ENCODE results near the gene ATXN2.
A peak's percentile ranks its signal among the peaks of the same experiment; 100 is the strongest.
"Not testable (repeated sequence)": the region's sequence is repeated elsewhere in the genome, so short reads cannot be mapped to it uniquely, and the experiment has no call there.

Gene ATXN2

DNA sequence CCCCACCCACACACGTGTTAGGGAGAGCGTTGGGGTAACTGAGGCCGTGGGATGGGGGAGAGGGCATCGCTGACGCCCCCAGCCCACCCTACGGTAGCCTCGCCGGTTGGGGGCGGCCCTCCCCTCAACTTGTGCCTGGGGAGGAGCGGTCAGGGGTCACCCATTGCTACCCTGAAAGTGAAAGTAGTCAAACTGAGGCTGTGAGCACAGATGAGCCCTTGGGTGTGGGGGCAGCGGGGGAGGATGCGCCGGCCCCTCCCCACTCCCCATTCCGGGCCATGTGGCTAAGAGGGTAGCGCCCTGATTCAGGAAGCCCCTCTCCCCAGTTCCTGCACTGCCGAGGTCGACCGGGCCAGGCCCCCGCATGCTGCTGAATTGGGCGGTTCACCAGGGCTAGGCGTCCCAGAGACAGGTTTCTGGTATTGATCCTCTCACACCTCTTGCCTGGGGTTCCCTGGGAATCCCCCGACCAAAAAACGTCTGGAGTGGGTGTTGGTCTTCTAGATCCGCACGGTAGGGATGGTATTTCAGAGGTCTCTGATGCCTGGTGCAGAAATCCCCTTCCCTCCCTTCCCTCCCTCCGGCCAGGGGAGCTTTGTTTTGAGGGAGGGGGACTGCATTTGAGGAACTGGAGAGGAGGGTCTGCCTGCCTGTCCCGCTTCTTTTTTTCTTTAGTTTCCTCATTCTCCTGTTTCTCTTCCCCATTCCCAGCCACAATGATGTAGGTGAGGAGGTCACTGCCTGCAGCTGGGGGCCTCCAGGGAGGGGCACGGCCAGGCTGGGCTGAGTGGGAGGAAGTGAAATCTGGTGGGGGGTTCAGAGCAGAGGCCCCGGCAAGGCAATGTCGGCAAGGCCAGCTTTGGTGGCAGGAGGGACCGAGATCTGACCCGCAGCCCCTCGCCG, 192.4 kb downstream of the ATXN2 start:
- no peak for DNase-seq
- H3K4me1 ChIP-seq, result peaks cover 19% of the 10 kb centered on the region
- H3K4me3 ChIP-seq (ENCODE audit: low read depth, low read length), result peak overlapping the region; percentile 93
- H3K9me3 ChIP-seq, result no peaks in the 10 kb centered on the region
- no peaks in the 10 kb centered on the region; the same call in 1 of the 2 replicates for H3K36me3 ChIP-seq
- H3K27me3 ChIP-seq, result no peaks in the 10 kb centered on the region
- TF ChIP-seq, protein P1, sequence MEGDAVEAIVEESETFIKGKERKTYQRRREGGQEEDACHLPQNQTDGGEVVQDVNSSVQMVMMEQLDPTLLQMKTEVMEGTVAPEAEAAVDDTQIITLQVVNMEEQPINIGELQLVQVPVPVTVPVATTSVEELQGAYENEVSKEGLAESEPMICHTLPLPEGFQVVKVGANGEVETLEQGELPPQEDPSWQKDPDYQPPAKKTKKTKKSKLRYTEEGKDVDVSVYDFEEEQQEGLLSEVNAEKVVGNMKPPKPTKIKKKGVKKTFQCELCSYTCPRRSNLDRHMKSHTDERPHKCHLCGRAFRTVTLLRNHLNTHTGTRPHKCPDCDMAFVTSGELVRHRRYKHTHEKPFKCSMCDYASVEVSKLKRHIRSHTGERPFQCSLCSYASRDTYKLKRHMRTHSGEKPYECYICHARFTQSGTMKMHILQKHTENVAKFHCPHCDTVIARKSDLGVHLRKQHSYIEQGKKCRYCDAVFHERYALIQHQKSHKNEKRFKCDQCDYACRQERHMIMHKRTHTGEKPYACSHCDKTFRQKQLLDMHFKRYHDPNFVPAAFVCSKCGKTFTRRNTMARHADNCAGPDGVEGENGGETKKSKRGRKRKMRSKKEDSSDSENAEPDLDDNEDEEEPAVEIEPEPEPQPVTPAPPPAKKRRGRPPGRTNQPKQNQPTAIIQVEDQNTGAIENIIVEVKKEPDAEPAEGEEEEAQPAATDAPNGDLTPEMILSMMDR (IDR thresholded peaks at IDR 0.05; ENCODE audit: low read depth, low read length), result no peak

DNA sequence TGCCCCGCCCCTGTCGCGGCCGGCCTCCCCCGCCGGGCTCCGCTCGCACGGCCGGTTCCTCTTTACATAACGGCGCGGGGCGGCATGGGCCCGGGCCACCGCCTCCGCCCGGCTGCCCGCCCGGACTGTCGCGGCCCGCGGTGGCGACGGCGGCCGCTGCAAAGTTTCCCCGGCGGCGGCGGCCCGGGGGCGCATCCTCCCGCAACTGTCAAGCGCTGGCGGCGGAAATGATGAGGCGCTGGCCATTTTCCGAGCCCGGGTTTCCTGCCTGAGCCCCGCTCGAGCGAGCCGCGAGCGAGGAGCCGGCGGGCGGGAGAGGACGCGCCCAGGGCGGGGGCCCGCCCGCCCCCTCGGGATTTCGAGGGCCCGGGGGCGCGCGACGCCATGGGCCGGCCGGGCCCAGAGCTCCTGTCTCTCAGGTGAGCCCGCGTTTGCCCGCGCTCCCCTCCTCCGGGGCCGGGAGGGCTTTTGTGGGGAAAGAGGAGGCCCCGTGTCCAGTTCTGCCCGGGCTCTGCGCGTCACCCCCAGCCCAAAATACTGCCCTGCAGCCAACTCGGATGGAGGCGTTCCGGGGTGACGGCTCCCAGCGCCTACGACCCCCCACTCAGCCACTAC, 193.1 kb downstream of the ATXN2 start, which contains the start of gene SH2B3:
TSS of gene SH2B3 (plus strand) at position 65 of the 615 bp plus-strand sequence. CDS start 12,223 bp downstream, outside the sequence.
- DNase-seq, result peak; percentile 76
- H3K27me3 ChIP-seq, result no peaks in the 10 kb centered on the region
- no peaks in the 10 kb centered on the region for H3K9me3 ChIP-seq
- H3K4me1 ChIP-seq, result peaks cover 19% of the 10 kb centered on the region
- no peaks in the 10 kb centered on the region; the same call in 1 of the 2 replicates for H3K36me3 ChIP-seq
- H3K4me3 ChIP-seq (ENCODE audit: low read depth, low read length), result peak within 1 kb of the TSS; percentile 93
- TF ChIP-seq, protein P1 (IDR thresholded peaks at IDR 0.05; ENCODE audit: low read depth, low read length), result no peak

DNA sequence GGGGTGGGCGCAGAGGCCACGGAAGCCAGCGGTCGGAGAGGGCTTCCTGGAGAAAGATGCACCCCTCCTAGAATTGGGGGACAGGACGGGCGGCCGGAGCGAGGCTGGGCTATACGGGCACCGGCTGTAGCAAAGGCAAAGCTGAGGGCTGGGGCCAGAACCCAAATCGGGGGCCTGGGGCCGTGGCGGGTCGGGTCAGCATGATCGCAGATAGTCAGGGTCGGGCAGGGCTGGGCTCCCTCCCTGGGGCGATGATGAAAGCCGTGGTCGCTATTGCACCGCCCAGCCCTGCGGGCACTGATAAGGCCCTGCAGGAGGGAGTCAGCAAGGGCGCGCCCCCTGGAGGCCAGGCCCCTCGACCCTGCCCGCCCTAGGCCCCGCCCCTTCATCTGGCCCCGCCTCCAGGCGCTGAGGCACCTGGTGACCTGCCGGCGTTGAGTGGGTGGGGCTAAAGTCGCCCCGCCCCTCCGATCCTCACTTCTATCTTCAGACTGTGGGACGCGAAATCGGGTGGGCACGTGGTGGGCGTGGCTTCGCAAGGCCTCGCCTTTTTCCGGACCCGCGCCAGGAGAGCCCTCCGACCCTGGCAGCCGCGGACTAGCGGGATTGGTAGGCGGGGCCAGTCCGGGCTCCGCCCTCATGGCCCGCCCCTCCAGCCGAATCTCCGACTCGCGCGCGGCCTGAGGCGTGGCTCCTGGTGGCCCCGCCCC, 193.8 kb downstream of the ATXN2 start:
- Histone ChIP-seq H3K4me3 (ENCODE audit: low read depth, low read length) (peak overlapping the region; percentile 49), H3K4me1 (peaks cover 14% of the 10 kb centered on the region), H3K9me3 (no peaks in the 10 kb centered on the region), H3K27me3 (no peaks in the 10 kb centered on the region), H3K36me3 (no peaks in the 10 kb centered on the region; the same call in 1 of the 2 replicates)
- TF ChIP-seq, protein P1 (IDR thresholded peaks at IDR 0.05; ENCODE audit: low read depth, low read length), result peak; percentile 56
- DNase-seq, result peak; percentile 99

DNA sequence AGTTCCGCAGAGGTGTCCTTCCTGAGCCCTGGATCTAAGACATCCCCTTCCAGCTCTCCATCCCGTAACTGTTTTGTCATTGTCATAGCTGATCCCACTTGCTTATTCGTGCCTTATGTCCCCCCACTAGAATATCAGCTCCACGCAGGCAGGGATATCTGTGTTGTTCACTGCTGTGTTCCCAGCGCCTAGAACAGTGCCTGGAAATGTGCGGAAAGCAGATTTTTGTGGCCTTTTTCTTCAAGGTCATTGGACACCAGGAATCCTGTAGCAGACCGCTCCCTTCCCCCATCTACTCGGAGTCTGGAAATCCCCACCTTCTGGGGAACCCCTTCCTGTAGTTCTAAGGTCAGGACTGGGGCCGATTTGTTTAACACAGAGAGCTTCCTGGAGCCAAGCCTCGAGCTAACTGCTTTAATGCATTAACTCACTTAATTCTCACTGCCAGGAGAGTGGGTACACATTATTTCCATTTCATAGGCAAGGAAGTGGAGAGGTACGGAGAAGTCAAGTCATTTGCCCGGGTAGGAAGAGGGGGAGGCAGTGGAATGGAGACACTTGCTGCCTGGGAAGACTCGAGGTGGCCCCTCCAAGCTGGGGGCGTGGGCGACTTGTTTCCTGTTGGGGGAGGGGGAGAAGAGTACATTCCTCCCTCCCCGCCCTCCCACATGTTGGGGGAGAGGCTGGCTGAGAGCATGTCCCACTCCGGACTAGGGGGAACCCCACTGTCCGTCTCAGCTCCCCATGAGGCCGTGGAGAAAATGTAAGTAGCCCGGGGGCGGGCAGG, 194.6 kb downstream of the ATXN2 start:
- peak overlapping the region; percentile 49 for H3K4me3 ChIP-seq (ENCODE audit: low read depth, low read length)
- H3K9me3 ChIP-seq, result no peaks in the 10 kb centered on the region

DNA sequence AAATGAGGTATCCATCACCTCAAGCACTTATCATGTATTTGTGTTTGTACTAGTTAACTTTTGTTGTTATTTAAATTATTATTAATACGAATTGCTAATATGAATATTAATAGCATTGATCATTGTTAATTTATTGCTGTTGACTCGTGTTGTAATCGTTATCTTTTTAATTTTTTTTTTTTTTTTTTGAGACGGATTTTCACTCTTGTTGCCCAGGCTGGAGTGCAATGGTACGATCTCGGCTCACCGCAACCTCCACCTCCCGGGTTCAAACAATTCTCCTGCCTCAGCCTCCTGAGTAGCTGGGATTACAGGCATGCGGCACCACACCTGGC, 196.7 kb downstream of the ATXN2 start:
- not testable (repeated sequence) for H3K4me1 ChIP-seq; H3K27me3 ChIP-seq; H3K36me3 ChIP-seq; DNase-seq; H3K4me3 ChIP-seq (ENCODE audit: low read depth, low read length); H3K9me3 ChIP-seq

More for the DNA sequence above, 194.6 kb downstream of the ATXN2 start:
- H3K36me3 ChIP-seq, result no peaks in the 10 kb centered on the region; the same call in 1 of the 2 replicates
- H3K27me3 ChIP-seq, result no peaks in the 10 kb centered on the region
- peaks cover 6% of the 10 kb centered on the region for H3K4me1 ChIP-seq
- DNase-seq, result no peak
- TF ChIP-seq, protein P1 (IDR thresholded peaks at IDR 0.05; ENCODE audit: low read depth, low read length), result no peak

Data from BE2C (cell line).